SK-N-SH (cell line): Measurements from ENCODE around the gene ENTPD7. TPM values are rescaled to one million over a fixed set of nuclear protein-coding genes. Genes with fewer than 3 reads are reported as not detected.

Experiments
- CTCF ChIA-PET: fragments of 300-600, 350-600 bp; formaldehyde crosslinking; extraction: SDS; loops from one replicate; lab custom pipeline; 2021; lab: Yijun Ruan, JAX
- POLR2A ChIA-PET: fragments of 350-600 bp; sonication (Branson Sonifier 250); formaldehyde crosslinking; extraction: SDS; loops from one replicate; lab custom pipeline; 2020; ENCODE audit warnings: antibody characterized with exemption, inconsistent platforms; lab: Yijun Ruan, JAX
- DNase-seq: peaks from one replicate; pipeline ENCODE4 v3.0.0; 2012
- H2AFZ ChIP-seq: fragments of 200-600 bp; sonication (generic); 2 replicates; pipeline ENCODE4 v1.8.1; 2016; ENCODE audit warnings: antibody characterized with exemption, mild to moderate bottlenecking, low read depth
- H3F3A ChIP-seq: fragments of 200-600 bp; sonication (generic); replicated peaks from 2 replicates; pipeline ENCODE3; 2016; ENCODE audit warnings: antibody characterized with exemption, mild to moderate bottlenecking; ENCODE audit not compliant: insufficient read depth
- H3K27ac ChIP-seq, 2 experiments: fragments of 200-500 bp in 1 of 2; fragments of 200-600 bp in 1 of 2; sonication (Bioruptor generic) in 1 of 2; sonication (generic), shearing (Covaris generic) in 1 of 2; 2 replicates each; pipeline versions ENCODE4 v1.5.1 to v1.6.1; 2014 to 2016; ENCODE audit warnings: low read depth in 2 of 2, inconsistent platforms in 1 of 2, low read length in 1 of 2, mild to moderate bottlenecking in 1 of 2, mixed read lengths in 1 of 2
- H3K27me3 ChIP-seq: fragments of 200-600 bp; sonication (generic), shearing (Covaris generic); 2 replicates; pipeline ENCODE4 v1.6.1; 2016; ENCODE audit warnings: mixed run types; ENCODE audit not compliant: insufficient read depth
- H3K36me3 ChIP-seq, 2 experiments: fragments of 200-500 bp in 1 of 2; fragments of 200-600 bp in 1 of 2; sonication (Bioruptor generic) in 1 of 2; sonication (generic) in 1 of 2; replicated peaks in 1 of 2; 2 replicates each; pipeline versions ENCODE3 to v1.5.1; 2014 to 2016; ENCODE audit warnings: low read length in 1 of 2, mild to moderate bottlenecking in 1 of 2; ENCODE audit not compliant: insufficient read depth in 2 of 2, control insufficient read depth in 1 of 2
- H3K4me1 ChIP-seq, 2 experiments: fragments of 200-500 bp in 1 of 2; fragments of 200-600 bp in 1 of 2; sonication (Bioruptor generic) in 1 of 2; sonication (generic), shearing (Covaris generic) in 1 of 2; 2 replicates each; pipeline versions ENCODE4 v1.5.1 to v1.6.1; 2014 to 2016; ENCODE audit warnings: low read depth in 1 of 2, low read length in 1 of 2, mixed run types in 1 of 2; ENCODE audit not compliant: insufficient read depth in 2 of 2, control insufficient read depth in 1 of 2
- H3K4me2 ChIP-seq: fragments of 200-600 bp; sonication (generic), shearing (Covaris generic); 2 replicates; pipeline ENCODE4 v1.6.1; 2017; ENCODE audit warnings: mixed run types
- H3K4me3 ChIP-seq, 2 experiments: fragments of 200-500 bp in 1 of 2; fragments of 200-600 bp in 1 of 2; sonication (Bioruptor generic) in 1 of 2; sonication (generic), shearing (Covaris generic) in 1 of 2; 2 replicates each; pipeline versions ENCODE4 v1.5.1 to v1.8.1; 2014 to 2016; ENCODE audit warnings: low read depth in 2 of 2, inconsistent platforms in 1 of 2, low read length in 1 of 2, mild to moderate bottlenecking in 1 of 2, mixed read lengths in 1 of 2, moderate library complexity in 1 of 2
- H3K79me2 ChIP-seq: fragments of 200-600 bp; sonication (generic); 2 replicates; pipeline ENCODE4 v1.8.1; 2017; ENCODE audit warnings: mild to moderate bottlenecking; ENCODE audit not compliant: insufficient read depth
- H3K9ac ChIP-seq: fragments of 200-600 bp; sonication (generic); 2 replicates; pipeline ENCODE4 v1.6.1; 2017; ENCODE audit warnings: mixed run types
- H3K9me2 ChIP-seq: fragments of 200-600 bp; sonication (generic); 2 replicates; pipeline ENCODE4 v1.6.1; 2017; ENCODE audit warnings: mixed run types
- H3K9me3 ChIP-seq: fragments of 200-600 bp; sonication (generic); 2 replicates; pipeline ENCODE4 v1.6.1; 2017; ENCODE audit warnings: mixed run types, mild to moderate bottlenecking, moderate library complexity
- H4K20me1 ChIP-seq: fragments of 200-600 bp; sonication (generic); 2 replicates; pipeline ENCODE4 v1.6.1; 2017; ENCODE audit warnings: mild to moderate bottlenecking, mixed run types; ENCODE audit not compliant: insufficient read depth
- CTCF ChIP-seq: fragments of 200-600 bp; sonication (generic); IDR thresholded peaks from 2 replicates; pipeline ENCODE4 v1.6.1; 2017; ENCODE audit warnings: antibody characterized with exemption, mild to moderate bottlenecking, moderate library complexity
- EP300 ChIP-seq, 2 experiments: IDR thresholded peaks; 2 replicates each; pipeline versions ENCODE4 v1.4.0 to v1.6.1; 2012; ENCODE audit warnings: borderline replicate concordance in 1 of 2, low read depth in 1 of 2, low read length in 1 of 2
- EZH2phosphoT487 ChIP-seq: fragments of 200-600 bp; sonication (generic); IDR thresholded peaks from 2 replicates; pipeline ENCODE4 v1.6.1; 2017; ENCODE audit warnings: low read depth, mixed run types, mild to moderate bottlenecking, antibody characterized with exemption, moderate library complexity, borderline replicate concordance
- FOSL2 ChIP-seq: IDR thresholded peaks from 2 replicates; pipeline ENCODE4 v1.4.0; 2012; ENCODE audit warnings: low read depth, mild to moderate bottlenecking, moderate library complexity, borderline replicate concordance
- FOXJ3 ChIP-seq: sonication (generic); formaldehyde crosslinking; IDR thresholded peaks from 2 replicates; pipeline ENCODE4 v1.5.1; 2020; ENCODE audit warnings: mild to moderate bottlenecking, missing genetic modification reagents
- GABPA ChIP-seq: IDR thresholded peaks from 2 replicates; pipeline ENCODE4 v1.4.0; 2012; ENCODE audit warnings: low read depth, mild to moderate bottlenecking
- GATA2 ChIP-seq: sonication (generic); formaldehyde crosslinking; IDR thresholded peaks from 2 replicates; pipeline ENCODE4 v1.5.0; 2020; ENCODE audit warnings: mild to moderate bottlenecking, missing genetic modification reagents
- IRF3 ChIP-seq: fragments of 150-350 bp; IDR thresholded peaks from 2 replicates; pipeline ENCODE4 v1.6.1; 2016; ENCODE audit warnings: mild to moderate bottlenecking, low read depth, low read length
- MAX ChIP-seq: IDR thresholded peaks from 2 replicates; pipeline ENCODE4 v1.4.0; 2012; ENCODE audit warnings: low read depth
- MXI1 ChIP-seq: IDR thresholded peaks from 2 replicates; pipeline ENCODE4 v1.6.1; 2012; ENCODE audit warnings: mild to moderate bottlenecking, low read depth, low read length, improper control_type of control experiment
- NFIC ChIP-seq: IDR thresholded peaks from 2 replicates; pipeline ENCODE4 v1.4.0; 2012; ENCODE audit warnings: borderline replicate concordance
- NRF1 ChIP-seq: IDR thresholded peaks from 2 replicates; pipeline ENCODE4 v1.6.1; 2012; ENCODE audit warnings: low read depth, mild to moderate bottlenecking, low read length
- REST ChIP-seq: IDR thresholded peaks from 2 replicates; pipeline ENCODE4 v1.6.1; 2012; ENCODE audit warnings: mild to moderate bottlenecking, low read depth, low read length, moderate library complexity
- RXRA ChIP-seq: IDR thresholded peaks from 2 replicates; pipeline ENCODE4 v1.4.0; 2012; ENCODE audit warnings: low read depth, mild to moderate bottlenecking, borderline replicate concordance
- SIN3A ChIP-seq: IDR thresholded peaks from 2 replicates; pipeline ENCODE4 v1.6.1; 2012; ENCODE audit warnings: low read depth, mild to moderate bottlenecking, low read length, moderate library complexity, borderline replicate concordance
- SMC3 ChIP-seq: IDR thresholded peaks from 2 replicates; pipeline ENCODE4 v1.6.1; 2012; ENCODE audit warnings: low read depth, low read length, improper control_type of control experiment
- TAF1 ChIP-seq: IDR thresholded peaks from 2 replicates; pipeline ENCODE4 v1.6.1; 2012; ENCODE audit warnings: low read depth, mild to moderate bottlenecking, low read length, moderate library complexity, borderline replicate concordance
- TEAD4 ChIP-seq: IDR thresholded peaks from 2 replicates; pipeline ENCODE4 v1.4.0; 2012; ENCODE audit warnings: mild to moderate bottlenecking, borderline replicate concordance; ENCODE audit not compliant: insufficient read depth
- USF2 ChIP-seq: fragments of 150-350 bp; IDR thresholded peaks from 2 replicates; pipeline ENCODE4 v1.6.1; 2017; ENCODE audit warnings: antibody characterized with exemption, low read length, low read depth, borderline replicate concordance
- YY1 ChIP-seq: IDR thresholded peaks from 2 replicates; pipeline ENCODE4 v1.4.0; 2012; ENCODE audit warnings: low read depth, mild to moderate bottlenecking
- WGBS: methylation state at CpG from one replicate; pipeline ENCODE4 v1.1.6; 2017; ENCODE audit warnings: low lambda C conversion rate; 5-methylcytosine and 5-hydroxymethylcytosine counted together
- polyA plus RNA-seq, 3 experiments: library from polyadenylated mRNA; depleted of rRNA; stranded (reverse); fragments of >200 nt; gene quantifications; 2 replicates each; pipeline ENCODE4 v1.2.3, GENCODE V29; 2012

Gene ENTPD7
- polyA plus RNA-seq, 1 of the 3 experiments (the other 2 are of a cell fraction): 3.9 TPM

GRCh38 chr10:99750641-99751040 is 91.3 kb downstream of the ENTPD7 start:
- no peak for TF ChIP-seq TAF1
- no peak for TF ChIP-seq NRF1
- TF ChIP-seq GATA2 (CRISPR knock-in tag): no peak
- TF ChIP-seq, all 33 proteins: peak for 0
- Histone ChIP-seq H2AFZ (no peak overlapping the region), H3F3A (peaks cover 7% of the 10 kb centered on the region), H3K9me3 (no peaks in the 10 kb centered on the region), H3K4me3 (no peak overlapping the region), H3K4me2 (no peak overlapping the region), H3K9ac (no peak overlapping the region), H3K79me2 (no peaks in the 10 kb centered on the region), H4K20me1 (no peaks in the 10 kb centered on the region), H3K36me3 (peaks cover 60 to 68% of the 10 kb centered on the region in 2 experiments), H3K9me2 (no peaks in the 10 kb centered on the region), H3K27me3 (no peaks in the 10 kb centered on the region), H3K27ac (no peak overlapping the region), H3K4me1 (0 out of 4 replicates have a peak, but pooled peaks cover 0 to 4% of the 10 kb centered on the region in 2 experiments)
- no peak for DNase-seq
- ChIA-PET POLR2A (no interaction called here), CTCF (no interaction called here)

- Histone ChIP-seq H3K27ac (no peak overlapping the region), H3K9ac (no peak overlapping the region), H3K9me3 (no peaks in the 10 kb centered on the region), H4K20me1 (no peaks in the 10 kb centered on the region), H3K79me2 (no peaks in the 10 kb centered on the region), H3K4me2 (no peak overlapping the region), H3K36me3 (peaks cover 70 to 74% of the 10 kb centered on the region in 2 experiments), H3F3A (peaks cover 7% of the 10 kb centered on the region), H2AFZ (no peak overlapping the region), H3K9me2 (no peaks in the 10 kb centered on the region), H3K4me1 (no peaks in the 10 kb centered on the region), H3K4me3 (no peak overlapping the region), H3K27me3 (no peaks in the 10 kb centered on the region)
- DNase-seq: no peak
- POLR2A ChIA-PET: no interaction called here
- 82% methylated on average over 1 of the region's 1 CpG for WGBS
- CTCF ChIA-PET: no interaction called here
- TF ChIP-seq USF2: no peak
- TF ChIP-seq EP300 (IDR thresholded peaks at IDR 0.05; ENCODE audit: borderline replicate concordance in 1 of 2, low read depth in 1 of 2, low read length in 1 of 2): no peak
- TF ChIP-seq YY1: no peak
- TF ChIP-seq NFIC: no peak
- no peak for TF ChIP-seq TEAD4
- TF ChIP-seq SIN3A: no peak
- TF ChIP-seq FOXJ3 (CRISPR knock-in tag): no peak
- no peak for TF ChIP-seq MXI1
- TF ChIP-seq EZH2phosphoT487: no peak
- TF ChIP-seq RXRA: no peak
- no peak for TF ChIP-seq MAX
- TF ChIP-seq REST: no peak
- TF ChIP-seq GABPA: no peak
- TF ChIP-seq SMC3: no peak
- TF ChIP-seq CTCF: no peak
- no peak for TF ChIP-seq IRF3
- TF ChIP-seq TAF1: no peak
- no peak for TF ChIP-seq FOSL2
These were observed 95.4 kb downstream of the ENTPD7 start for GRCh38 chr10:99754670-99755069.
